NCI-H146 (cell line): ENCODE measurements around the gene TSPAN17.
"Not testable (repeated sequence)": the region's sequence is repeated elsewhere in the genome, so short reads cannot be mapped to it uniquely, and the experiment has no call there.

Experiments used
- DNase-seq: peaks from one replicate; lab custom pipeline; 2025; lab: John Stamatoyannopoulos, UW

TSPAN17 gene

GRCh38 chr5:176679365-176680225, 32.3 kb downstream of the TSPAN17 start:
- DNase-seq = no peak

DNA sequence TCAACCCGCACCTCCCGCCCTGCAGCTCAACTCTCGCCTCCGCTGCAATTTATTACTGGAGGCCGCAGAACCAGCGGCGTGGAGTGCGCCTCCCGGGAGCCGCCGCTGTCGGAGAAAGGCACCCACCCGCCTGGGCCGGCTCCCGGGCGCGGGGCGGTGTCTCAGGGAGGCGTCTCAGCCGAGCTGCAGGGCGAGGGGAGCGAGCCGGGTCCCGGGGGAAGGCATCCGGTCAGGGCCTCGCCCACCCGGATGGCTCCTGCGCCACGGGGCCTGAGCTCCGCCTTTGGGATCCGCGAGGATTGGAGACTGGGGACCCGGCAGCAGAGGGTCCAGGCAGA, 32.9 kb downstream of the TSPAN17 start:
- DNase-seq = no peak

- no peak for DNase-seq
Measured at GRCh38 chr5:176682016-176682531, 34.8 kb downstream of the TSPAN17 start.

DNA sequence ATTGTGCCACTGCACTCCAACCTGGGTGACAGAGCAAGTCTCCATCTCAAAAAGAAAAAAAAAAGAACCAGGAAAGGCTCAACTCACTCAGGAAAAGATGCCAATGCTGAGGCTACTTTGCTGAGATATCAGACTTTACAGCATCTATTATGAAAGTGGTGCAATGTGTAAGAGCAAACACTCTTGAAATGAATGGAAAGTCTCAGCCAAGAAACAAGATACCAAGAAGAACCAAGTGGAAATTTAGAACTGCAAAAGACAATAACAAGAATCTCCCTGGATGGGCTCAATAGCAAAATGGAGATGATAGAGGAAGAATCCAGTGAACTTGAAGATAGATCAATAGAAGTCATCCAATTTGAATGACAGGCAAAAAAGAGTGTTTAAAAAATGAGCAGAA, 37.7 kb downstream of the TSPAN17 start:
- no peak for DNase-seq

GRCh38 chr5:176687247-176687646, 40.0 kb downstream of the TSPAN17 start:
- DNase-seq = no peak

- DNase-seq = no peak
Measured at GRCh38 chr5:176687881-176688280, 40.6 kb downstream of the TSPAN17 start.

DNA sequence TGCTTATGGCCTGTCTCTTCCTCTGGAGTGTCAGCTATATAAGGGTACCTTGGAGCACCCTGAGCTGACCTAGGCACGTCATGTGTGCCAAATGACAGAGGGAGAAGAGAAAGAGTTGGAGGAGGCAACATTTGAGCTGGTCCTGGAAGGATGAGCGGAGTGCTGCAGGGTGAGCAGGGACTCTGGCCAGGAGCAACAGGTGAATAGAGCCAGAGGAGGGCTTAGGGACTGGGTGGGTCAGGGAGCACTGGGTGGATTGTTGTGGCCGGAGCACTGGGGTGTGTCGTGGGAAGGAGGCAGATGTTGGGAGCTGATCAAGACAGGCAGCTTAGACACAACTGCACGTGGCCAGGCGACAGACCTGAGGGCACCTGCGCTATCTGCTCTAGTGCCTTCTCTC, 43.6 kb downstream of the TSPAN17 start:
- no peak for DNase-seq

- no peak for DNase-seq
Measured at GRCh38 chr5:176691524-176691923, 44.2 kb downstream of the TSPAN17 start.

GRCh38 chr5:176692326-176692725, 45.0 kb downstream of the TSPAN17 start:
- peak; percentile 39 for DNase-seq

GRCh38 chr5:176692839-176693476, 45.7 kb downstream of the TSPAN17 start:
- peak; percentile 79 for DNase-seq

DNA sequence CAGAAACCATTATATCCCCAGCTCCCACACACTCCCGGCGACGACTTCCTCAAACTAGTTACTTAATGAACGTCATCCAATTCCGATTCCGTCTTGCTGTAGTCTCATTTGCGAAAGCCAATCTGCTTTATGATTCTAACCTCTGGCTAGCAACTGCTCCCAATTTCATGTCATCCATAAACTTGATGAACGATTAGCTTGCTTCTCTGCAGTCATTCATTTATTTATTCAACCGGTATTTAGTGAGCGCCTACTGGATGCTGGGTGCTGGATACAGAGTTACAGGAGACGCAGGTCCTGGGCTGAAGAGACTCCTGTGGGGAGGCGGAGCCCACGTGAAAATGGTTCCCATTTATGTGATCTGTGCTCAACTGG, 46.2 kb downstream of the TSPAN17 start:
- no peak for DNase-seq

- no peak for DNase-seq
Measured at GRCh38 chr5:176694146-176694545, 46.9 kb downstream of the TSPAN17 start.

DNA sequence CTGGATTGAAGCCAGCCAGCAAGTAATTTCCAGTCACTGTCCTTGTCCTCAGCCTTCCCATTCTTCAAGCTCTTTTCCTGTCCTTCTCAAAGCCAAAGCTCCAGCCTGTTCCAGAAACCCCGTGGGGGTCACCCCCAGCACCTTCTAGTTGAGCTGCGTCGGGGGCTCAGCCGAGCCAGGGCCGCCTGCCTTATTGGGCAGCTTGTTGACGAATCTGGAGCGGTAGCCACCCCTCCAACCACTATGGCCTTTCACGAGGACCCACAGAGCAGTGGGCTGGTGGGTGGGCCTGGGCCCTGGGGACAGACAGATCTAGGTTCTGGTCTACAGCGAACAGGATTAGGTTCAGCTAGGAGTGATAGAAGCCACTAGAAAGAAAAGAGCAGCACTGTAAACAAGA, 47.3 kb downstream of the TSPAN17 start:
- DNase-seq = no peak

DNA sequence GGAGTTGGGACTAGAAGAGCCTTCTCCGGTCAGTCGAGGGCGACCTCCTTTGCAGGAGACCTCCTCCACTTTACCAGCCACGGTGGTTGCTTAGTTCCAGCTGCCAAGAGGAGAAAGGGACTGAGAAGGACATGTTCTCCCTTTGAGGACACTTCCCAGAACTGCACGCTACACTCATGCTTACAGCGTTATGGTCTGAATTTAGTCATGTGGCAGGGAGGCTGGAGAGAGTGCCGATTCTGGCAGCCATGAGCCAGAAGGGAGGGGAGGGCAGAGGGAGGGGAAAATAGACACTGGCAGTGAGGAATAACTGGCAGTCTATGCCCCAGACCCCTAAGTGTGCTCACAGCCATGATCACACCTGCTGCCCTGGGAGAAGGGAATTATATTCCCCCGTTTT, 47.8 kb downstream of the TSPAN17 start:
- no peak for DNase-seq

GRCh38 chr5:176697267-176697933, 50.1 kb downstream of the TSPAN17 start:
- DNase-seq = peak; percentile 23

DNA sequence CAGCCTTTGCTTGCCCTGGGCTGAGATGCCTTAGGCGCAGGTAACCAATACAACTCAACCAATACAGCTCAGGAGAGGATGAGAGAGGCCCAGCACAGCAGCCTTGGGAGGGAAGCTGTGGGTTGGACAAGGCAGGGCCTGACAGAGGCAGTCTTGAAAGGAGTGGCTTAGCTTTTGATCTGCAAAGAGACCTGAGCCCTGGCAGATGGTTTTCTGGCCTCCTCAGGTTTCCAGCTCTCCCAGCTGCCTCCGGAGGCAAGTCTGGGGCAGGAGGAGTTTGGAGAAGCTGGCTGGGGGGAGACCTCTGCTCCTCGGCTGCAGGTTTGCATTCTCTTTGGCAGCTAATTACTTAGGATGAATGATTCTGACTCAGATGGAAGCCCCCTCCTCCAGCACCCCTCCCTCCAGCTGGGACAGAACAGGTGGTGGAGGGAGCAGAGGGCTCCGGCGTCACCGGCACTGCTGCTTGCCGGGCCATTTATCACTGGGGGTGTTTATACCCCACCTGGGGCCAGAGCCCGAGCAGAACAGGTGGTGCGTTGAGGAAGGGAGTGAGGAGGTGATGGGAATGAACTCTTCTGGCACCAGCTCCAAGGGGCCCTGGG, 50.8 kb downstream of the TSPAN17 start:
- DNase-seq = peak; percentile 87

DNA sequence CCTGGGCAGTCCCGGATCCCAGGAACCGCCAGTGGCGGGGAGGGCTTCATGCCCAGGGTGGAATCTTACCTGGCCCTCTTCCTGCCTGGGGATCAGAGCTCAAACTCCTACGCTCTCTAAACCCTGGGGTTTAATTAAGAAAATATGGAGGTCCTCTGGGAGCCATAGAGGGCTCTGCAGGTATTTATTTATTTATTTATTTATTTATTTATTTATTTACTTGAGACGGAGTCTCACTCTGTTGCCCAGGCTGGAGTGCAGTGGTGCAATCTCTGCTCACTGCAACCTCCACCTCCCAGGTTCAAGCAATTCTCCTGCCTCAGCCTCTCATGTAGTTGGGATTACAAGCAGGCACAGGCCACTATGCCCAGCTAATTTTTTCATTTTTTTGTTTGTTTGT, 52.2 kb downstream of the TSPAN17 start:
- not testable (repeated sequence) for DNase-seq

DNA sequence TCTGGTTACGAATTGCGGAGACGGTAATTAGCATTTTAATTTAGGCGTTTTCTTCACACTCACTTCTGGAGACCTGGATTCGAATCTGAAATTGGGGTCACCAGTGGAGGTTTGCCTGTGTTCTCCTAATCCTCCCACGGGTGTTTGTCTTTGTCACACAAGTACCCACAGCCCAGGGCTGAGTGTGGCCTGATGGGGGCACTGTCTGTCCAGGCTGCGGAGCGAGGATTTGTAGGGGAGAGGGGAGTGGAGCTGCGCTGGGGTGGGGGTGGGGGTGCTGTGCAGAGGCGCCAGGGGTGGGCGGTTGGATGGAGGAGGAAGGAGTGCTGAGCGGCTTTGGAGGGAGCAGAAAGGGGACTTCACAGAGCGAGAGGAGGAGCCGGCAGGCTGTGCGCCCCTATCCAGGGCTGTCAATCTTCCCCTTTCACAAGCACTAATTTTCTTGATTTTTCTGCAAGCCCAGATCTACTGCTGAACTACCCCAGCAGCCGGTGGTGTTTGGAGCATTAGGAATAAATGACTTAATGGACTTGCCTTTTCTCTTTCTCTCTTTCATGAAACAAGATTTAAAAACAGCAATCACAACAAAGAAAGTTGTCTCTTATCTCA, 53.1 kb downstream of the TSPAN17 start:
- no peak for DNase-seq

DNA sequence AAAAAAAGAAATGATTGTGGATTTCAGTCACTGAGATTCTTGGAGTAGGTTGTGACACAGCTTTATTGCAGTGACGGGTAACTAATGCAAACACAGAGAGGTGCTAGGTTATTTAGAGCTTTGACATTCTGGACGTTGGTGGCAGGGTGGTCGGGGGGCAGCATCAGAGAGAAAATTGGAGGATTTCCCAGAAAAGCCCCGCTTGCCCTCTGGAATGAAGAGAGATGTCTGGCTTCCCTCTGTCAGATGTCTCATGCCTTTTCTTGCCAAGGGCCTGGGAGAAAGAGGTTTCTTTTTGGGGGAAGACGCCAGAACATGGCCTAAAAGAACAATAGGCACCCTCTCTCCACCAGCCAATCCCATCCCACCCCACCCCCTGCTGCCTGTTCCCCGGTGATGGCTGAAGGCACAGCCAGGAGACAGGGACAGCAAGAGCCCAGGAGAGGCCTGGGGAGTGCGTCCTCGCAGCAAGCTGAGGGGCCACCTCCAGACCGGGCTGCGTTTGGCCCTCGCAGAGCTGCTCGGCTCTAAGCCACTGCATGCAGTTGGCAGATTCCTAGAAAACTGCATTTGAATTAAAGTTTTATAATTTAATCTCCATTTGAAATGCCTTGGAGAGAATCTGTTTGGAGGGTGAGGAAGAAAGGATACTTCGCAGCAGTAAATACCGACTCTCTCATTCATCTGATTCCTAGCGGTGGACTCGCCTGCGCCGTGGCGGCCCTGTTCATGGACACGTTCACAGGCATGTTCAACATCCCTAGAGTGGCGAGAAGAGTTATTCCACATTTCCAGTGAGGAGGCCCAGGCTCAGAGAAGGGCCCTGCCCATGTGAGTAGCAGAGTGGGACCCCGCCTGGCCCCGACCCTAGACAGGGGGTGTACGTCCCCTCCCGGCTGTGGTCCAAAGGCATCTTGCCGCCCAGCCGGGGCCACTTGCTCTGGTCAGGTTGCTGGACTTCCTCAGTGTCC, 55.7 kb downstream of the TSPAN17 start:
- no peak for DNase-seq

GRCh38 chr5:176703857-176704256, 56.6 kb downstream of the TSPAN17 start:
- no peak for DNase-seq

DNA sequence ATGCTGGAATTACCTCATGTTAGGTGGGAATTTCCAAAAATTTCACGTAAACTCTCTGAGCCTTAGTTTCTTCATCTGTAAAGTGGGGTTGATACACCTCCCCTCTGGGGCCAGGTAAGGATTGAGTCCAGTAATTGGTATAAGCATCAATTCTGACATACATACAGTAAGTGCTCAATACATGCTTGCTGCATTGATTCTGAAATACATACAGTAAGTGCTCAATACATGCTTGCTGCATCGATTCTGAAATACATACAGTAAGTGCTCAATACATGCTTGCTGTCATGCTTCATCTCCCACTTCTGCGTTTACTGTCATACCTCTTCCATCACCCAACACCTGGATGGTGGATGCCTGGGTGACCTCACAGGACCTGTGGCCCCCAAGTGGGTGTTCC, 57.1 kb downstream of the TSPAN17 start:
- DNase-seq = no peak
